ENCODE results near the gene SPAG17. TPM values are rescaled to one million over a fixed set of nuclear protein-coding genes. Genes with fewer than 3 reads are reported as not detected.

The SPAG17 gene
- total RNA-seq, 1 experiment from 2014 or later: not detected

- DNase-seq (ENCODE audit: low read depth, low spot score) (no peak), ATAC-seq (no peak)
- no peak overlapping the region for H3K4me2 ChIP-seq (ENCODE audit: low read length)
- H3K9ac ChIP-seq (ENCODE audit: low read length): no peak overlapping the region
- POLR2A ChIA-PET: no interaction called here
- BruUV-seq (replicated peaks): no TSS peak
- H3K9me3 ChIP-seq (ENCODE audit: control insufficient read depth in 1 of 2, insufficient read depth in 1 of 2, low read depth in 1 of 2, low read length in 2 of 2): no peaks in the 10 kb centered on the region
- H3K79me2 ChIP-seq (ENCODE audit: insufficient read depth, low read length): no peaks in the 10 kb centered on the region
- no peaks in the 10 kb centered on the region for H3K4me1 ChIP-seq (ENCODE audit: control insufficient read depth in 1 of 2, insufficient read depth in 2 of 2, low read length in 2 of 2)
- no peak overlapping the region for H2AFZ ChIP-seq (ENCODE audit: low read depth, low read length, poor library complexity, severe bottlenecking)
- RAD21 ChIA-PET (ENCODE audit: low non-redundant PET in 1 of 2, low total read pairs in 2 of 2, uncharacterized antibody in 2 of 2, unreplicated experiment in 2 of 2): no interaction called here
- no peaks in the 10 kb centered on the region for H3K9me2 ChIP-seq (ENCODE audit: insufficient read depth)
- no peaks in the 10 kb centered on the region for H4K20me1 ChIP-seq (ENCODE audit: insufficient read depth)
- no peak overlapping the region for H3K27ac ChIP-seq (ENCODE audit: low read depth, low read length)
- no peak overlapping the region for H3K4me3 ChIP-seq (replicated peaks in 1 of 2; ENCODE audit: low read depth in 1 of 2, low read length in 2 of 2)
- intact Hi-C loops (cut with micrococcal nuclease): loop anchor here (2.0 kb wide), 1 partner anchor 58 kb away; no protein-coding TSS in a partner anchor
- H3K27me3 ChIP-seq (ENCODE audit: insufficient read depth, low read length): peaks cover 22% of the 10 kb centered on the region; the same call in 1 of the 2 replicates
- CTCF ChIA-PET: no interaction called here
- TF ChIP-seq ELF1 (IDR thresholded peaks at IDR 0.05; ENCODE audit: borderline replicate concordance, low read depth) (no peak), RAD21 (IDR thresholded peaks at IDR 0.05; ENCODE audit: low read depth) (no peak), TCF7L2 (IDR thresholded peaks at IDR 0.05; ENCODE audit: borderline replicate concordance, extremely low read depth, insufficient read depth, insufficient read length) (no peak), ZNF274 (IDR thresholded peaks at IDR 0.05; ENCODE audit: low read depth, low read length) (no peak), REST (IDR thresholded peaks at IDR 0.05; ENCODE audit: low read depth) (no peak), JUND (IDR thresholded peaks at IDR 0.05) (no peak), EZH2phosphoT487 (IDR thresholded peaks at IDR 0.05; ENCODE audit: borderline replicate concordance) (no peak), CEBPB (IDR thresholded peaks at IDR 0.05; ENCODE audit: low read depth) (no peak), ATF3 (IDR thresholded peaks at IDR 0.05) (no peak), MAX (IDR thresholded peaks at IDR 0.05) (no peak), EZH2 (IDR thresholded peaks at IDR 0.05) (no peak), POLR2A (IDR thresholded peaks at IDR 0.05; ENCODE audit: borderline replicate concordance, extremely low read depth, insufficient read depth, insufficient read length) (no peak)
- H3K36me3 ChIP-seq (ENCODE audit: control insufficient read depth in 1 of 2, insufficient read depth in 2 of 2, low read length in 2 of 2): no peaks in the 10 kb centered on the region
These were observed 100.6 kb downstream of the SPAG17 start for GRCh38 chr1:118084400-118084799.

Measured in HCT116 (cell line).